KOPT-K1 (cell line): ENCODE results near the gene IL13RA1.
"Not testable (repeated sequence)": the region's sequence is repeated elsewhere in the genome, so short reads cannot be mapped to it uniquely, and the experiment has no call there.

ENCODE experiments used
- H3K27ac ChIP-seq: fragments of 200-600 bp; sonication (generic); 2 replicates; pipeline ENCODE4 v1.5.1; 2016; ENCODE audit warnings: antibody characterized with exemption, mild to moderate bottlenecking, low read depth, low read length; ENCODE audit not compliant: poor library complexity, severe bottlenecking
- H3K36me3 ChIP-seq: fragments of 200-600 bp; sonication (generic); 2 replicates; pipeline ENCODE4 v1.5.1; 2017; ENCODE audit warnings: antibody characterized with exemption, mild to moderate bottlenecking, low read length, moderate library complexity; ENCODE audit not compliant: insufficient read depth
- H3K9me3 ChIP-seq: fragments of 200-600 bp; sonication (generic); 2 replicates; pipeline ENCODE4 v1.5.1; 2017; ENCODE audit warnings: antibody characterized with exemption, low read length, mild to moderate bottlenecking; ENCODE audit not compliant: insufficient read depth, poor library complexity, severe bottlenecking

IL13RA1 gene

GRCh38 chrX:118726887-118727685 is at the start of gene IL13RA1:
Gene IL13RA1 (plus strand): TSS chrX:118727606. CDS start chrX:118727639, 33 bp downstream.
- Histone ChIP-seq H3K9me3 (no peaks in the 10 kb centered on the region), H3K27ac (no peak within 1 kb of the TSS), H3K36me3 (no peaks in the 10 kb centered on the region)

GRCh38 chrX:118679290-118679689 is 48.1 kb upstream of the IL13RA1 start:
- no peak overlapping the region for H3K27ac ChIP-seq
- H3K9me3 ChIP-seq: no peaks in the 10 kb centered on the region
- H3K36me3 ChIP-seq: peaks cover 12% of the 10 kb centered on the region

- Histone ChIP-seq H3K27ac (no peak overlapping the region), H3K9me3 (no peaks in the 10 kb centered on the region), H3K36me3 (peaks cover 4% of the 10 kb centered on the region)
Measured at GRCh38 chrX:118682258-118683014, 45.0 kb upstream of the IL13RA1 start.

- H3K36me3 ChIP-seq: peaks cover 3% of the 10 kb centered on the region
- no peak overlapping the region for H3K27ac ChIP-seq
- H3K9me3 ChIP-seq: no peaks in the 10 kb centered on the region
Measured at GRCh38 chrX:118685393-118685792, 42.0 kb upstream of the IL13RA1 start.

- Histone ChIP-seq H3K27ac (no peak overlapping the region), H3K36me3 (no peaks in the 10 kb centered on the region; the same call in 1 of the 2 replicates), H3K9me3 (no peaks in the 10 kb centered on the region)
Measured at GRCh38 chrX:118688935-118689334, 38.5 kb upstream of the IL13RA1 start.

- H3K36me3 ChIP-seq: no peaks in the 10 kb centered on the region
- H3K27ac ChIP-seq: no peak overlapping the region
- no peaks in the 10 kb centered on the region for H3K9me3 ChIP-seq
Measured at GRCh38 chrX:118693843-118694242, 33.6 kb upstream of the IL13RA1 start.

DNA sequence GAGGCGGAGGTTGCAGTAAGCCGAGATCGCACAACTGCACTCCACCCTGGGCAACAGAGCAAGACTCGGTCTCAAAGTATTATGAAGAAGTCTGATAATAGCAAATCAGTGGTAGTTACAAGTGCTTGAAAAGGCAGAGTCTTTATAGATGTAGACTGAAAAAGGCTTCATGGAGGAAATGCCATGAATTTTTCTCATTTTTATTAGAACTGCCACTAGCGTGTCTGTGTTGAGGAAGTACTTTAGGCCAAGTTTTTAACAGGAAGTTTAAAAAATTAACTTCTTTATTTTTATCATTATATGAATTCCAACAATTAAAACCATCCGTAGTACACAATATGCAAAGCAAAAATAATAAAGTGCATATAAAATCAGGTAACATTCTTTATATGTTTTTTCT is 32.8 kb upstream of the IL13RA1 start:
- H3K36me3 ChIP-seq: no peaks in the 10 kb centered on the region
- H3K9me3 ChIP-seq: no peaks in the 10 kb centered on the region
- H3K27ac ChIP-seq: no peak overlapping the region

DNA sequence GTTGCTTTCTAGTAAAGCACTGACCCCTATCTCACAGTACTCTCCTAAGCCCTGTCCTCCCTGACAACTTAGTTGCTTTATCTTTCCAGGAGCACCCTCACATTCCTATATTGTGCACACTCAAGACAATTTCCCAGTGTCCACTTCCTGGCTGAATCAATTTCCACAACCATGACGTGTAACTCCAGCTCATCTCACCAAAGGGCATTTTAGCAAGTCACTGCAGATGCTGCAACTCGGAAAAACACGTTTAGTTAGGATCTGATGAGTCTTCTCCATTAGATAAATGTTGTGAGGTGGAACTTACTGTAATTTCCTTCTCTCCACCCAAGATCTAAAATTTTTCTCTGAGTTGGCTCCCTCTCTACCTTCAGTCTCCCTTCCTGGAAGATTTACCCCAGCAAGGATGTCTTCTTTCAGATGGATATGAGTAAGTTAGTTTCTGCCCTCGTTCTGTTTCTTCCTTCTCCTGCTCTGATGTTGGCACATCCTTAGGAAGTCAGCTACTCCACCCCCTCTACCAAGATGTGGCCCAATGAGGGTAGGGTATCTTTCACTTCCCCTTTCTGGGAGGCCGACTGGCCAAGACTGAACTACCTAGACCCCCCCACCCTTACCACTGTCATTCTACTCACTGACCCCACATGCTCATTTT is 28.8 kb upstream of the IL13RA1 start:
- no peaks in the 10 kb centered on the region for H3K9me3 ChIP-seq
- no peak overlapping the region for H3K27ac ChIP-seq
- H3K36me3 ChIP-seq: no peaks in the 10 kb centered on the region

DNA sequence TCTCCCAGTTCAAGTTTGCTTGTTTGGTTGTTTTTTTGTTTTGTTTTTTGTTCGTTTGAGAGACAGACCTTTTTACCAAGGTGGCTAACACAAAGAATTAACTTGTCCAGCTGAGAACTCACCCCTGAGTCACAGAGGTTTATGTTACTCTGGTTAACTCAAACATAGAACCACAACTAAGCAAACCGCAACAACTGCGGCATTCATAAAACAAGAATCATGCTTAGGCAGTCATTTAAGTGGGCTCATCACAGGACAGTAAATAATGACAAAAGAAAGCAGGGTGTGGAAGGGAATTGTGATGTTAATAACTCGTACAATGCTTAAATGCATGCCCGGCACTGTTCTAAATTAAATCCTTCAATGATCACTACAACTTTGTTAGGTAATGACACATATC is 24.7 kb upstream of the IL13RA1 start:
- no peaks in the 10 kb centered on the region for H3K9me3 ChIP-seq
- H3K27ac ChIP-seq: no peak overlapping the region
- H3K36me3 ChIP-seq: no peaks in the 10 kb centered on the region

GRCh38 chrX:118706681-118707080 is 20.7 kb upstream of the IL13RA1 start:
- Histone ChIP-seq H3K27ac (no peak overlapping the region), H3K36me3 (no peaks in the 10 kb centered on the region), H3K9me3 (no peaks in the 10 kb centered on the region)

DNA sequence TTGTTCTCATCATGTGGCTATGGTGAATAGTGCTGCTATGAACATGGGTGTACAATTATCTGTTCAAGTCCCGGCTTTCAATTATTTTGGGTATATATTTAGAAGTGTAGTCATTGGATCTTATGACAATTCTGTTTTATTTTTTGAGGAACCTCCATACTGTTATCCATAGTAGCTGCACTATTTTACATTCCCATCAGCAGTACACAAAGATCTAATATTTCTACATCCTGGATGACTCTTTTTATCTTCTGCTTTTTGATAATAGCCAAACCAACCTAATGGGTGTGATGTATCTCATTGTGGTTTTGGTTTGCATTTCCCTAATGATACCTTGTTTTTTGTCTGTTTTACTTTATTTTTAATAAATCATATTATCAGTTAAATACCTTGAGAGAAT is 12.9 kb upstream of the IL13RA1 start:
- Histone ChIP-seq H3K27ac (no peak overlapping the region), H3K9me3 (no peaks in the 10 kb centered on the region), H3K36me3 (no peaks in the 10 kb centered on the region)

DNA sequence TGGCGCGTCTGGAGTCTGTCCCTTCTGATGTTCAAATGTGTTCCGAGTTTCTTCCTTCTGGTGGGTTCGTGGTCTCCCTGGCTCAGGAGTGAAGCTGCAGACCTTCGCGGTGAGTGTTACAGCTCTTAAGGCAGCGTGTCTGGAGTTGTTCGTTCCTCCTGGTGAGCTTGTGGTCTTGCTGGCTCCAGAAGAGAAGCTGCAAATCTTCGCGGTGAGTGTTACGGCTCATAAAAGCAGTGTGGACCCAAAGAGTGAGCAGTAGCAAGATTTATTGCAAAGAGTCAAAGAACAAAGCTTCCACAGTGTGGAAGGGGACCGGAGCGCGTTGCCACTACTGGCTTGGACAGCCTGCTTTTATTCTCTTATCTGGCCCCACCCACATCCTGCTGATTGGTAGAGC is 11.5 kb upstream of the IL13RA1 start:
- not testable (repeated sequence) for H3K36me3 ChIP-seq, H3K9me3 ChIP-seq, H3K27ac ChIP-seq

DNA sequence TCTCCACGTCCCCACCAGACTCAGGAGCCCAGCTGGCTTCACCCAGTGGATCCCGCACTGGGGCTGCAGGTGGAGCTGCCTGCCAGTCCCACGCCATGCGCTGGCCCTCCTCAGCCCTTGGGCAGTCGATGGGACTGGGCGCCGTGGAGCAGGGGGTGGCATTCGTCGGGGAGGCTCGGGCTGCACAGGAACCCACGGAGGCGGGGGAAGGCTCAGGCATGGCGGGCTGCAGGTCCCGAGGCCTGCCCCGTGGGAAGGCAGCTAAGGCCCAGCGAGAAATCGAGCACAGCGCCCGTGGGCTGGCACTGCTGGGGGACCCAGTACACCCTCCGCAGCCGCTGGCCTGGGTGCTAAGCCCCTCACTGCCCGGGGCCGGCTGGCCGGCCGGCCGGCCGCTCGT is 10.6 kb upstream of the IL13RA1 start:
- not testable (repeated sequence) for H3K9me3 ChIP-seq, H3K27ac ChIP-seq, H3K36me3 ChIP-seq

GRCh38 chrX:118717678-118718391 is 9.6 kb upstream of the IL13RA1 start:
- Histone ChIP-seq H3K36me3 (no peaks in the 10 kb centered on the region), H3K9me3 (no peaks in the 10 kb centered on the region), H3K27ac (no peak overlapping the region)

DNA sequence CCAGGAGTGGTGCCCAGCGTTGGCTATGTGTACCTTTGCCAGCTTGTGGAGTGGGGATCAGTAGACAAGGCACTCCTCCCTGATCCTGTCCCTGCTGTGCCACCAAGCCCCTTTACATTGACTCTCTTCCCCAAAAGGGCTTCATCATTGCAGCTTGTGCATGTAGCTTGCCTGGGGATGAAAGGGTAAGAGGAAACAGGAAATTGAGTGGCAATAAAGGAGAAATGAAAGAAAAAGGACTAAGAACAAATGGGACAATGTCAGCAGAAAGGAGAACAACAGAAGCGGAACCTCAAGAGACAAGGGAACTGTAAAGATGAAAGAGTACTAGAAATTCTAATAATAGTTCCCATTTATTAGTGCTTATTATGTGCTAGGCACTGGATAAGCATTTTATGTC is 8.7 kb upstream of the IL13RA1 start:
- Histone ChIP-seq H3K36me3 (no peaks in the 10 kb centered on the region), H3K27ac (no peak overlapping the region), H3K9me3 (no peaks in the 10 kb centered on the region)
